Left ventricle myocardium inferior (tissue), 1 donor: ENCODE results near the gene C6orf62. TPM values are rescaled to one million over a fixed set of nuclear protein-coding genes. Genes with fewer than 3 reads are reported as not detected.

ENCODE experiments used
- DNase-seq: peaks from one replicate; pipeline ENCODE4 v3.0.0-alpha.2; 2020
- H3K27ac ChIP-seq: fragments of 200-600 bp; replicated peaks from 2 replicates; pipeline ENCODE4 v1.8.0; 2021
- H3K27me3 ChIP-seq: fragments of 200-600 bp; 2 replicates; pipeline ENCODE4 v1.8.0; 2021; ENCODE audit warnings: low read depth
- H3K36me3 ChIP-seq: fragments of 200-600 bp; 2 replicates; pipeline ENCODE4 v1.8.0; 2021
- H3K4me1 ChIP-seq: fragments of 200-600 bp; 2 replicates; pipeline ENCODE4 v1.8.0; 2021
- H3K4me3 ChIP-seq: fragments of 200-600 bp; 2 replicates; pipeline ENCODE4 v1.8.0; 2021; ENCODE audit warnings: mild to moderate bottlenecking, moderate library complexity
- H3K9me3 ChIP-seq: fragments of 200-600 bp; replicated peaks from 2 replicates; pipeline ENCODE4 v1.8.0; 2021
- intact Hi-C: fragments of 100-400 bp; cut with micrococcal nuclease; formaldehyde crosslinking; loops from one replicate; pipeline ENCODE4 v1.11.0; 2022
- total RNA-seq: library from RNA; stranded (reverse); fragmentation: NEBNext Ultra II Directional; extraction: Animal tissue kit (Norgen Biotek cat#: 25700); gene quantifications from one replicate; pipeline ENCODE4 v1.2.1, GENCODE V29; 2021
- TF ChIP-seq, protein P1 (sequence below): fragments of 200-600 bp; IDR thresholded peaks from 2 replicates; pipeline ENCODE4 v1.8.0; 2021; ENCODE audit warnings: antibody characterized with exemption, mild to moderate bottlenecking, borderline replicate concordance
- donor health status: DM: no; HTN: yes; CAD: no; lungs with severe emphysema.

C6orf62 gene
- total RNA-seq, 1 donor from 2014 or later: 40.4 TPM

DNA sequence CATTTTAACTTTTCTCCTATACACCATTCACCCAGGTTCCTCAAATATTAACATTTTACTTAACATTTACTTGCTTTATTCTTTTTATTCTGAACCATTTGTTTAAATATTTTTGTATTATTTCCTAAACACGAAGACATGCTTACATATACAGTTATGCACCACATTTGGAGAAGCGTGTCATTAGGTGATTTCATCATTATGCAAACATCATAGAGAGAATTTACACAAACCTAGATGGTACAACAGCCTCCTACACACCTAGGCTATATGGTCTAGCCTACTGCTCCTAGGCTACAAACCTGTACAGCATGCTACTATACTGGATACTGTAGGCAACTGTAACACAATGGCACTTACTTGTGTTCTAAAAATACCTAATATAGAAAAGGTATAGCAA lies 58.8 kb downstream of the C6orf62 start:
- no peak overlapping the region for H3K27ac ChIP-seq
- H3K36me3 ChIP-seq: peaks cover 34% of the 10 kb centered on the region
- intact Hi-C loops: no loop called here
- DNase-seq: no peak
- peaks cover 23% of the 10 kb centered on the region for H3K4me1 ChIP-seq
- TF ChIP-seq, protein P1, sequence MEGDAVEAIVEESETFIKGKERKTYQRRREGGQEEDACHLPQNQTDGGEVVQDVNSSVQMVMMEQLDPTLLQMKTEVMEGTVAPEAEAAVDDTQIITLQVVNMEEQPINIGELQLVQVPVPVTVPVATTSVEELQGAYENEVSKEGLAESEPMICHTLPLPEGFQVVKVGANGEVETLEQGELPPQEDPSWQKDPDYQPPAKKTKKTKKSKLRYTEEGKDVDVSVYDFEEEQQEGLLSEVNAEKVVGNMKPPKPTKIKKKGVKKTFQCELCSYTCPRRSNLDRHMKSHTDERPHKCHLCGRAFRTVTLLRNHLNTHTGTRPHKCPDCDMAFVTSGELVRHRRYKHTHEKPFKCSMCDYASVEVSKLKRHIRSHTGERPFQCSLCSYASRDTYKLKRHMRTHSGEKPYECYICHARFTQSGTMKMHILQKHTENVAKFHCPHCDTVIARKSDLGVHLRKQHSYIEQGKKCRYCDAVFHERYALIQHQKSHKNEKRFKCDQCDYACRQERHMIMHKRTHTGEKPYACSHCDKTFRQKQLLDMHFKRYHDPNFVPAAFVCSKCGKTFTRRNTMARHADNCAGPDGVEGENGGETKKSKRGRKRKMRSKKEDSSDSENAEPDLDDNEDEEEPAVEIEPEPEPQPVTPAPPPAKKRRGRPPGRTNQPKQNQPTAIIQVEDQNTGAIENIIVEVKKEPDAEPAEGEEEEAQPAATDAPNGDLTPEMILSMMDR: no peak
- no peak overlapping the region for H3K4me3 ChIP-seq
- no peaks in the 10 kb centered on the region for H3K9me3 ChIP-seq
- H3K27me3 ChIP-seq: no peaks in the 10 kb centered on the region

DNA sequence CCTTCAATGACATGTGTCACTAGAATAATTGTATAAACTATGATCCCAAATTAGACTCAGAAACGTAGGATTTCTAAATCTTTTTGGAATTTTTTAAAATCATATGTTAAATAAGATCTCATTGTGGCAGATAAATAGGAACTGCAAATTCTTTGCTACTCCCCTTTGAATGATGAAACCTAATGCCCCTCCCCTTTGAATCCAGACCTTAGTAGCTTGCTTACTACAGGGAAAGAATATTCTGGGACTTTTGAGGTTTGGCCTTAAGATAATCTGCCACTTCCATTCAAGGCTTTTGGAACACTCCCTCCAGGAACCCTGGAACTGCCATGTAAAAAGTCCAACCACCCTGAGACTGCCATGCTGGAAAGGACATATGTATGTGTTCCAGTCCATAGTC lies 59.4 kb downstream of the C6orf62 start:
- Histone ChIP-seq H3K4me1 (peaks cover 17% of the 10 kb centered on the region), H3K36me3 (peaks cover 37% of the 10 kb centered on the region)
- intact Hi-C loops: no loop called here

DNA sequence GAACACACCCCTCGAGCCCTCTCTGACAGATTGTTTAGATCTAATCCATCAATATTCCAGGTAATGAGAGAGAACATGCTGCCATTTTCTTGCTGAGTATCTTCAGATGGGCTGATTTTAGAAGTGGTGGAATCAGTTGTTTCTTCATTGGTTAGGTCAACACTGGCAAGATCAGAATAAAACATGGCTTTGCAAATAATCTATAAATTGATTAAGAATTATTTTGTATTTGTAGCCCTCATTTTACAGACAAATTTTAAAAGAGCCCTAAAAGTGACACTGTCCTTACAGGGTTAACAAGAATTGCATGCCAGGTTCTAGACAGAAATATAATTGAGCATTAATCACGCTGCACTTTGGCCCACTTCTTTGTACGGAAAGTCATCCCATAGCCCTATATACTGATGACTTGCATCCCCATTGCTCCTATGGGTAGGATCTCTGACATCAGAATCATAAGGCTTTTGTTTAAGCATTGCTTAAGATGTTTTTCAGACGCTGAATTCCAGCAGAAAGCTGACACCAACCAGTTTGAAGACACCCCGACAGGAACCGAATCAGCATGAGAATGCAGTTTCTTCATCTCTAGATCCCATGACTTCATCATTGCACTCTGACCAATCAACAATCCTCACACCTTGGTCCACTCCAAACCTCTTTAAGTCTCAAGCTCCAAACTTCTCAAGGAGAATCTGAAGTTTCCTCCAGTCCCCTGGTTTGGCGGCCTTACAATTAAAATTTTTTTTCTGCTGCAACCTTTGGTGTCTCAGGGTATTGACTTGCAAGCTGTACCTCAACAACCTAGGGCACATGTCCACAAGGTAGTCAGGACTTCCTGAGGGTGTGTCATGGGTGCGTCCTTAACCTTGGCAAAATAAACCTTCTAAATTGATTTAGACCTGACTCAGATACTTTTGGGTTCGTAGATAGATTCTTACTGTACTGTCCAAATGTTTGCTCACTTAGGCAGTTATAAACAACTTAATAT lies 60.1 kb downstream of the C6orf62 start:
- Histone ChIP-seq H3K27me3 (no peaks in the 10 kb centered on the region), H3K4me1 (peaks cover 12% of the 10 kb centered on the region), H3K9me3 (no peaks in the 10 kb centered on the region), H3K4me3 (no peak overlapping the region), H3K36me3 (peaks cover 39% of the 10 kb centered on the region), H3K27ac (no peak overlapping the region)
- DNase-seq: no peak
- intact Hi-C loops: no loop called here
- TF ChIP-seq, protein P1: no peak

More for the DNA sequence above, 59.4 kb downstream of the C6orf62 start:
- H3K9me3 ChIP-seq: no peaks in the 10 kb centered on the region
- H3K27me3 ChIP-seq: no peaks in the 10 kb centered on the region
- no peak overlapping the region for H3K27ac ChIP-seq
- no peak overlapping the region for H3K4me3 ChIP-seq
- no peak for DNase-seq
- TF ChIP-seq, protein P1: no peak

DNA sequence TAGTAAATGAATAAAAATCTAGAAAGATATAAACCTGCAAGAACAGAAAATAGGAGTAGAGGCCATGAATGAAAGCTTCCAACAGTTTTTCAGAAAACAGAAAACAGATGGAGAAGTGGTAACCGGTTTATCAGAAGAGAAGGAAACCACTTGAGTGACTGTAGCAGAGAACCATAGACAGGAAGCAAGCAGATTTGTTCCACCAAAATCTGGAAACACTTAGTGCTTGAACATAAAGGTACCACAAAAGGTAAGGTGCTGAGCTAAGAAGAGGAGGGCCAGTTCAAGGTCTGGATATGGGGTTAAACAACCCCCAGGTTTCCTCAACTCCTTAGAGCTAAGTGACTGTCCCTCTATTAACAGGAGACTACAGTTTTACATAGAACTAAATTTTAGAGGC lies 63.7 kb downstream of the C6orf62 start:
- Histone ChIP-seq H3K36me3 (peaks cover 55% of the 10 kb centered on the region), H3K27ac (no peak overlapping the region), H3K9me3 (no peaks in the 10 kb centered on the region), H3K27me3 (no peaks in the 10 kb centered on the region), H3K4me3 (no peak overlapping the region), H3K4me1 (no peaks in the 10 kb centered on the region)
- TF ChIP-seq, protein P1: no peak
- intact Hi-C loops: no loop called here
- DNase-seq: no peak

Other genes with a start within 250 kb of the C6orf62 start
- gene GPLD1, start 229.6 kb downstream of the C6orf62 start, total RNA-seq: 0.71 TPM
- gene ALDH5A1, start 224.2 kb downstream of the C6orf62 start, total RNA-seq: 27.6 TPM
- not detected for gene KIAA0319, start 73.0 kb downstream of the C6orf62 start, total RNA-seq
- 22.1 TPM for gene TDP2, start 52.3 kb downstream of the C6orf62 start, total RNA-seq
- gene ACOT13, start 52.1 kb downstream of the C6orf62 start, total RNA-seq: 59.2 TPM
- gene GMNN, start 55.8 kb upstream of the C6orf62 start, total RNA-seq: 8.1 TPM
- not detected for gene ARMH2, start 79.8 kb upstream of the C6orf62 start, total RNA-seq
- 3.1 TPM for gene RIPOR2, start 216.8 kb upstream of the C6orf62 start, total RNA-seq